Measurements from ENCODE around the gene SLC27A2.

- TF ChIP-seq CTCF (conservative IDR thresholded peaks at IDR 0.05; ENCODE audit: low read length) (0 out of 2 replicates have a peak, but pooled peaks have one; percentile 12), EZH2phosphoT487 (IDR thresholded peaks at IDR 0.05; ENCODE audit: borderline replicate concordance, low read depth, low read length) (no peak)
These were observed 4.8 kb downstream of the SLC27A2 start for GRCh38 chr15:50186752-50187151.
